ENCODE results near the gene ANKRD18A. TPM values are rescaled to one million over a fixed set of nuclear protein-coding genes. Genes with fewer than 3 reads are reported as not detected.
A peak's percentile ranks its signal among the peaks of the same experiment; 100 is the strongest.
"Not testable (repeated sequence)": the region's sequence is repeated elsewhere in the genome, so short reads cannot be mapped to it uniquely, and the experiment has no call there.

Gene ANKRD18A
- total RNA-seq, 1 donor from 2014 or later: 4.5 TPM

- not testable (repeated sequence) for H3K27ac Mint-ChIP-seq (ENCODE audit: unreplicated experiment); H3K27me3 Mint-ChIP-seq (ENCODE audit: low read depth); H3K4me3 Mint-ChIP-seq (ENCODE audit: unreplicated experiment); H3K9me3 Mint-ChIP-seq (ENCODE audit: low read depth); H3K36me3 Mint-ChIP-seq (ENCODE audit: low read depth); DNase-seq (ENCODE audit: low spot score)
- peak; percentile 13 for TF ChIP-seq CTCF (IDR thresholded peaks at IDR 0.05)
- peaks cover 25% of the 10 kb centered on the region for H3K4me1 Mint-ChIP-seq (ENCODE audit: low read depth)
These were observed 28.9 kb downstream of the ANKRD18A start for GRCh38 chr9:38591346-38592063.

- H3K9me3 Mint-ChIP-seq (ENCODE audit: low read depth); H3K36me3 Mint-ChIP-seq (ENCODE audit: low read depth); H3K27me3 Mint-ChIP-seq (ENCODE audit: low read depth); H3K27ac Mint-ChIP-seq (ENCODE audit: unreplicated experiment); H3K4me3 Mint-ChIP-seq (ENCODE audit: unreplicated experiment); DNase-seq (ENCODE audit: low spot score); H3K4me1 Mint-ChIP-seq (ENCODE audit: low read depth): not testable (repeated sequence)
These were observed 36.6 kb downstream of the ANKRD18A start for GRCh38 chr9:38583765-38584164.

GRCh38 chr9:38580112-38580511, 40.3 kb downstream of the ANKRD18A start:
- not testable (repeated sequence) for H3K36me3 Mint-ChIP-seq (ENCODE audit: low read depth); H3K4me1 Mint-ChIP-seq (ENCODE audit: low read depth); DNase-seq (ENCODE audit: low spot score); H3K4me3 Mint-ChIP-seq (ENCODE audit: unreplicated experiment); H3K9me3 Mint-ChIP-seq (ENCODE audit: low read depth); H3K27me3 Mint-ChIP-seq (ENCODE audit: low read depth); H3K27ac Mint-ChIP-seq (ENCODE audit: unreplicated experiment)

GRCh38 chr9:38576181-38576580, 44.2 kb downstream of the ANKRD18A start:
- not testable (repeated sequence) for H3K9me3 Mint-ChIP-seq (ENCODE audit: low read depth); H3K27ac Mint-ChIP-seq (ENCODE audit: unreplicated experiment); H3K4me3 Mint-ChIP-seq (ENCODE audit: unreplicated experiment); H3K4me1 Mint-ChIP-seq (ENCODE audit: low read depth); DNase-seq (ENCODE audit: low spot score); H3K27me3 Mint-ChIP-seq (ENCODE audit: low read depth); H3K36me3 Mint-ChIP-seq (ENCODE audit: low read depth)
- peak; percentile 23 for TF ChIP-seq CTCF (IDR thresholded peaks at IDR 0.05)

- not testable (repeated sequence) for H3K4me3 Mint-ChIP-seq (ENCODE audit: unreplicated experiment); H3K9me3 Mint-ChIP-seq (ENCODE audit: low read depth); H3K27me3 Mint-ChIP-seq (ENCODE audit: low read depth); H3K36me3 Mint-ChIP-seq (ENCODE audit: low read depth); H3K4me1 Mint-ChIP-seq (ENCODE audit: low read depth); H3K27ac Mint-ChIP-seq (ENCODE audit: unreplicated experiment); DNase-seq (ENCODE audit: low spot score)
These were observed 54.3 kb downstream of the ANKRD18A start for GRCh38 chr9:38566048-38566447.

- H3K36me3 Mint-ChIP-seq (ENCODE audit: low read depth); H3K27ac Mint-ChIP-seq (ENCODE audit: unreplicated experiment); H3K4me3 Mint-ChIP-seq (ENCODE audit: unreplicated experiment); H3K4me1 Mint-ChIP-seq (ENCODE audit: low read depth); H3K9me3 Mint-ChIP-seq (ENCODE audit: low read depth); H3K27me3 Mint-ChIP-seq (ENCODE audit: low read depth); DNase-seq (ENCODE audit: low spot score): not testable (repeated sequence)
These were observed 55.2 kb downstream of the ANKRD18A start for GRCh38 chr9:38565178-38565577.

GRCh38 chr9:38563911-38564310, 56.5 kb downstream of the ANKRD18A start:
- not testable (repeated sequence) for H3K4me1 Mint-ChIP-seq (ENCODE audit: low read depth); H3K4me3 Mint-ChIP-seq (ENCODE audit: unreplicated experiment); H3K36me3 Mint-ChIP-seq (ENCODE audit: low read depth); DNase-seq (ENCODE audit: low spot score); H3K9me3 Mint-ChIP-seq (ENCODE audit: low read depth); H3K27me3 Mint-ChIP-seq (ENCODE audit: low read depth); H3K27ac Mint-ChIP-seq (ENCODE audit: unreplicated experiment)

GRCh38 chr9:38561134-38561533, 59.3 kb downstream of the ANKRD18A start:
- H3K27ac Mint-ChIP-seq (ENCODE audit: unreplicated experiment); H3K27me3 Mint-ChIP-seq (ENCODE audit: low read depth); H3K4me3 Mint-ChIP-seq (ENCODE audit: unreplicated experiment); H3K36me3 Mint-ChIP-seq (ENCODE audit: low read depth); H3K9me3 Mint-ChIP-seq (ENCODE audit: low read depth); H3K4me1 Mint-ChIP-seq (ENCODE audit: low read depth); DNase-seq (ENCODE audit: low spot score): not testable (repeated sequence)

GRCh38 chr9:38559172-38559571, 61.2 kb downstream of the ANKRD18A start:
- not testable (repeated sequence) for H3K9me3 Mint-ChIP-seq (ENCODE audit: low read depth); H3K4me1 Mint-ChIP-seq (ENCODE audit: low read depth); H3K36me3 Mint-ChIP-seq (ENCODE audit: low read depth); H3K4me3 Mint-ChIP-seq (ENCODE audit: unreplicated experiment); H3K27ac Mint-ChIP-seq (ENCODE audit: unreplicated experiment); H3K27me3 Mint-ChIP-seq (ENCODE audit: low read depth); DNase-seq (ENCODE audit: low spot score)

GRCh38 chr9:38557746-38558145, 62.6 kb downstream of the ANKRD18A start:
- H3K4me3 Mint-ChIP-seq (ENCODE audit: unreplicated experiment); H3K9me3 Mint-ChIP-seq (ENCODE audit: low read depth); H3K36me3 Mint-ChIP-seq (ENCODE audit: low read depth); H3K4me1 Mint-ChIP-seq (ENCODE audit: low read depth); H3K27me3 Mint-ChIP-seq (ENCODE audit: low read depth); DNase-seq (ENCODE audit: low spot score); H3K27ac Mint-ChIP-seq (ENCODE audit: unreplicated experiment): not testable (repeated sequence)

GRCh38 chr9:38554966-38555365, 65.4 kb downstream of the ANKRD18A start:
- H3K27ac Mint-ChIP-seq (ENCODE audit: unreplicated experiment): not testable (repeated sequence)

More at GRCh38 chr9:38554966-38555365, 65.4 kb downstream of the ANKRD18A start:
- DNase-seq (ENCODE audit: low spot score); H3K36me3 Mint-ChIP-seq (ENCODE audit: low read depth); H3K9me3 Mint-ChIP-seq (ENCODE audit: low read depth); H3K4me3 Mint-ChIP-seq (ENCODE audit: unreplicated experiment); H3K27me3 Mint-ChIP-seq (ENCODE audit: low read depth); H3K4me1 Mint-ChIP-seq (ENCODE audit: low read depth): not testable (repeated sequence)
